Measurements from ENCODE around the gene COQ10B.

Gene COQ10B

GRCh38 chr2:197437380-197437779 is 16.0 kb upstream of the COQ10B start:
- no peak for TF ChIP-seq CTCF (IDR thresholded peaks at IDR 0.05)

GRCh38 chr2:197442857-197443256 is 10.5 kb upstream of the COQ10B start:
- no peak for TF ChIP-seq CTCF (IDR thresholded peaks at IDR 0.05)

- TF ChIP-seq CTCF (IDR thresholded peaks at IDR 0.05) = no peak
Measured at GRCh38 chr2:197445746-197446145, 7.6 kb upstream of the COQ10B start.

GRCh38 chr2:197446844-197447243 is 6.5 kb upstream of the COQ10B start:
- TF ChIP-seq CTCF (IDR thresholded peaks at IDR 0.05) = no peak

GRCh38 chr2:197450465-197450864 is 2.9 kb upstream of the COQ10B start:
- TF ChIP-seq CTCF (IDR thresholded peaks at IDR 0.05) = no peak

- TF ChIP-seq CTCF (IDR thresholded peaks at IDR 0.05) = no peak
Measured at GRCh38 chr2:197452754-197453122, 614 bp upstream of the COQ10B start.

GRCh38 chr2:197453914-197454398 is 604 bp downstream of the COQ10B start:
- no peak for TF ChIP-seq CTCF (IDR thresholded peaks at IDR 0.05)

- TF ChIP-seq CTCF (IDR thresholded peaks at IDR 0.05) = no peak
Measured at GRCh38 chr2:197454923-197455322, 1.6 kb downstream of the COQ10B start.
